Activated CD4-positive, alpha-beta T cell treated with anti-CD3 and anti-CD28 coated beads, Interleukin-2, amount 10 ng/mL, durations not matched to agents 7 days and 5 days (primary cell): ENCODE results near the gene BGN. TPM values are rescaled to one million over a fixed set of nuclear protein-coding genes. Genes with fewer than 3 reads are reported as not detected.

ENCODE experiments used
- CTCF ChIA-PET: fragments of 350-600 bp; sonication (Branson Sonifier 250); formaldehyde crosslinking; loops from one replicate; lab custom pipeline; 2021; ENCODE audit warnings: antibody characterized with exemption; lab: Charles Lee
- POLR2A ChIA-PET: fragments of 350-600 bp; sonication (Branson Sonifier 250); formaldehyde crosslinking; loops from one replicate; lab custom pipeline; 2021; ENCODE audit warnings: antibody characterized with exemption; lab: Charles Lee
- DNase-seq: peaks from one replicate; pipeline ENCODE4 v3.0.0-alpha.2; 2020
- H3K27ac Mint-ChIP-seq: one replicate; pipeline ENCODE4 v1.8.0; 2021; ENCODE audit warnings: mild to moderate bottlenecking, moderate library complexity, mixed read lengths
- H3K27me3 Mint-ChIP-seq: one replicate; pipeline ENCODE4 v1.8.0; 2021; ENCODE audit warnings: mixed read lengths
- H3K36me3 Mint-ChIP-seq: one replicate; pipeline ENCODE4 v1.8.0; 2021; ENCODE audit warnings: low read depth, mixed read lengths
- H3K4me1 Mint-ChIP-seq: one replicate; pipeline ENCODE4 v1.8.0; 2021; ENCODE audit warnings: mixed read lengths
- H3K4me3 Mint-ChIP-seq: one replicate; pipeline ENCODE4 v1.8.0; 2021; ENCODE audit warnings: mild to moderate bottlenecking, moderate library complexity, mixed read lengths
- H3K9me3 Mint-ChIP-seq: one replicate; pipeline ENCODE4 v1.8.0; 2021; ENCODE audit warnings: mixed read lengths
- total RNA-seq, 2 experiments: library from RNA; stranded (reverse); gene quantifications; one replicate each; pipeline ENCODE4 v1.2.3, GENCODE V29; 2021

The BGN gene
- total RNA-seq, 2 experiments from 2014 or later, result not detected

DNA sequence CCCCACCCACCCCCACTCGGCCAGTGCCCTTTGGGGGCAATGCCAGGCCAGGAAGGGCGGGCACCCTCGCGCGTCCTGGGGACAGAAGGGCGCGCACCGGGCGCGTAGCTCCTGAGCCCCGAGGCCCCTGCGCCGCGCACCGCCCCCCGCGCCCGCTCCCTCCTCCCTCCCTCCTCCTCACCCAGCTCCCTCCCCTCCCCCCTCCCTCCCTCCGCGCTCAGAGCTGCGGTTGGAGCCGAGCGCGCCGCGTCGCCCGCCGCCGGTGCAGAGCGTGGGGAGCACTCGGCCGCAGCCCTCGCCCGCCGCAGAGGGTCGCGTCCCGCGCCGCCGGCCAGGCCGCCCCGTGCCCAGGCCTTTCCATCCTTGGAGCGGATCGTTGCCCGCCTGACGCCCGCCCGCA is 22.6 kb downstream of the BGN start, which contains the start of gene ATP2B3:
Gene ATP2B3 (plus strand): TSS at position 220 of the 400 bp plus-strand sequence. CDS start 18,606 bp downstream, outside the sequence.
- Mint-ChIP-seq H3K36me3 (no peaks in the 10 kb centered on the region), H3K4me3 (no peak within 1 kb of the TSS), H3K4me1 (peaks cover 4% of the 10 kb centered on the region), H3K9me3 (no peaks in the 10 kb centered on the region), H3K27me3 (peaks cover 20% of the 10 kb centered on the region), H3K27ac (peak within 1 kb of the TSS; percentile 9)
- POLR2A ChIA-PET, result no interaction called here
- DNase-seq, result no peak
- CTCF ChIA-PET, result interaction anchor here (1.6 kb wide), 1 partner anchor 12 kb away, joined by 3 read pairs; no protein-coding TSS in a partner anchor

DNA sequence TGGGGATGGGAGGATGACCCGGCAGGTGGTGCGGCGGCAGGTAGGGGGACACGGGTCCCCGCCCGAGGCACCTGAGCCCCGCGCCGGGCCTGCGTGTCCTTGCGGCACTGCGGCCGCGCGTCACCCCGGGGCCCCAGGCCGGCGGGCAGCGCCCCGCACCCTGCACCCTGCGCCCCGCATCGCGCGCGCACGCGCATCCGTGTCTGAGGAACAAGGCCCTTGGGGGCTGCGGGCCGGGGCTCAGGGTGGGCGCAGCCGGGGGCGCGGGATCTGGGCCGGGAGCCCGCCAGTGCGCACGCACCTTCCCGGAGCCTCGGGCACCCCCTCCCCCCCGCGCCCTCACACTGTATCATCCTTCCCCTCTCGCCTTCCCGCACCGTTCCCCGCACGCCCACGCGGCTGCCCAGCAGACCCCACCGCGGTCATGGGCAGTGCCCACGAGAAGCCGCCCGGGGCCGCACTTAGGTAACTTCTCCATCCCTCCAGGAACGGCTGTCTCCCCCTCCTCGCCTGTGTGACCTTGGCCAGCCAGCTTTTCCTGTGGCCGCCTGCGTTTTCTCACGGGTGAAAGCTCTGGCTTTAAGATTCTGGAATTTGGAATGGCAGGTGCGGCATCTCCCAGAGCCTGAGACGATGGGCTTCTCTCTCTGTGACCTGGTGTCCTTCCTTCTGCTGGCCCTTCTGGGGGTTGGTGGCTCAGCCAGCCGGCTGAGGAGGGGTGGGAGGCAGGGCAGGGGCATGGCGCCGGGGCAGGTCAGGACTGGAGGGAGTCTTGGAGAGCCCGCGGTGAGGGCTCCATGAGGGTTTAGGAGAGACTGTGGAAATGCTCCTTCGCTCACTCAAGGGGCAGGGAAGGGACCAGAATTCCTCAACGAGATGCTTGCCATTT is 23.4 kb downstream of the BGN start:
- POLR2A ChIA-PET, result no interaction called here
- Mint-ChIP-seq H3K36me3 (no peaks in the 10 kb centered on the region), H3K27me3 (peaks cover 20% of the 10 kb centered on the region)

DNA sequence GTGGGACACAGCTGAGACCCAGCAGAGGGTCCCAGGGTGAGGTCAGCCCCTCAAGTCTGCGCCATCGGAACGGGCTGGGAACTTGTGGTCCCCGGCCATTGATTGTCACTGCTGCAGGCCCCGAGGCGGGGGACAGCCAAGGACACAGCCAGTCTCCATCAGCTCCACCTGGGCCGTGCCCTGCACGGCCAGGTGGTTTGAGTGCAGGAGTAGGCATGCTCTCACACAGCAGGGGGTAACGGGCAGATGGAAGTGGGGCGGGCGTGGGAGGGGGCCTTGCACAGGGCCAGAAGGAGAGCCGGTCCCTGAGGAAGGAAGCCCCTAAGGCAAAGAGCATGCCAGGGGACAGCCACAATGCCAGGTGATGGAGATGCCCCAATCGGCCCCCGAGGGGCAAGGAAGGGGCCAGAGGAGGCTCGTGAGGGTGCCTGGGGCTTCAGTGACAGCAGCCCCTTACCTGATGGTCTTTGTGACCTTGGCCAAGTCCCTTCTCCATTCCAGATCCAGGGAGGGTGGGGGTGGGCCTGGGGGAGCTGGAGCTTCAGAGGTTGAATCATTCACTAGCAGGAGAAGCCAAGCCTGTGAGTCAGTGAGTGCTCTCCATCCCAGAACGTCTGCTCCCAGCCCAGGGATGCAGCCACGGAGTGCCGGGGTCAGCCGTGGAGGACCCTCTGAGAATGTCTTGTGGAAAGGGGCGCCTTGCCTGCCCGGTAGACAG is 24.9 kb downstream of the BGN start:
- Mint-ChIP-seq H3K36me3 (no peaks in the 10 kb centered on the region), H3K9me3 (no peaks in the 10 kb centered on the region), H3K27me3 (peaks cover 20% of the 10 kb centered on the region), H3K27ac (no peak overlapping the region), H3K4me1 (peaks cover 4% of the 10 kb centered on the region), H3K4me3 (no peak overlapping the region)
- ChIA-PET POLR2A (no interaction called here), CTCF (no interaction called here)
- no peak for DNase-seq

More for the DNA sequence above, 23.4 kb downstream of the BGN start:
- DNase-seq, result no peak
- Mint-ChIP-seq H3K4me1 (peaks cover 4% of the 10 kb centered on the region), H3K27ac (peak overlapping the region; percentile 9), H3K4me3 (no peak overlapping the region), H3K9me3 (no peaks in the 10 kb centered on the region)
- CTCF ChIA-PET, result interaction anchor here (1.6 kb wide), 1 partner anchor 13 kb away, joined by 3 read pairs; no protein-coding TSS in a partner anchor

DNA sequence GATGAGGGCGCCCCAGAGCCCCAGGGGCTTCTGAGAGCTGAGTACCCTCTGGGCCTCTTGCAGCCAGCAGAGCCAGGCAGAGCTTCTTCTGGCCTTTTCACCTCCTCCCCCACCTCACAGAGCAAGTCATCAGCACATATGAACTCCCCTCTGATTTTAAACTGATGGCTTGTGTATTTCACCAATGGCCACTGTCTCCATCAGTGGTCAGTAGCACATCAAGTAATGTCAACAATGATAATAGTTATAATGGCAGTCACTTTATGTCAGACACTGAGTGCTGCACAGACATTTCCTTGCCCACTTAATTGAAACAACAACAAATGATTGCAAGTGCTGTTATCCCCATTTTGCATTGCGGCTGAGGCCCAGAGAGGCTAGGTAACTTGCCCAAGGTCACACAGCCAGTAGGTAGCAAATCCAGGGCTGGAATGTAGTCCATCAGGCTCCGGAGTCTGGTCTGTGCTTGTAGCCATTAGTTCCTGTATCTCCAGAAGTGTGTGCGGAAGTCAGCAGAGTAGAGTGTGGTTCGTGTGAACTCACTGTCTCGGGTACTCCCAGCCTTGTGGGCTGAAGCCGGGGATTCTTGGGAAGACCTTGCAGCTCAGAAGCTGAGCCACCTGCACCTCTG is 25.6 kb downstream of the BGN start:
- peaks cover 20% of the 10 kb centered on the region for H3K27me3 Mint-ChIP-seq
- no peak overlapping the region for H3K4me3 Mint-ChIP-seq
- POLR2A ChIA-PET, result no interaction called here
- no peaks in the 10 kb centered on the region for H3K9me3 Mint-ChIP-seq
- DNase-seq, result no peak
- no peak overlapping the region for H3K27ac Mint-ChIP-seq
- no peaks in the 10 kb centered on the region for H3K36me3 Mint-ChIP-seq
- CTCF ChIA-PET, result interaction anchor here (1.6 kb wide), 1 partner anchor 148 kb away, joined by 3 read pairs; no protein-coding TSS in a partner anchor
- peaks cover 4% of the 10 kb centered on the region for H3K4me1 Mint-ChIP-seq

DNA sequence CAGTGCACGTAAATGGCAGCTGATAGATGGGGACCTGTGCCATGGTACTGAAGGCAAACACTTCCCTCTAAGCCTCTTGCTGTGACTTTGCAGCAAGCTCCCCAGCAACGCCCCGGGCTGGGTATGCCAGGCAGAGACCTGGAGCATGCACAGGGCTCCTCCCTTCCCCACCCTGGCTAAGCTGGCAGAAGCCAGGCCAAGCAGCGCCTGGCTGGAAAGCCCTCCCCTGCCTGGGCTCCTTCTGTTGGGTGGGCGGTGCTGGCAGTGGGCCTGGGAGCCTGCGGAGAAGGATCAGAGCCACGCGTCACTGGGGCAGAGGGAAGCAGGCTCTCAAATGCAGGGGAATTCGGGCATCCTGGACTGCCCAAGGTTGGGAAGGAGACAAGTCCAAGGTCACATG is 26.3 kb downstream of the BGN start:
- Mint-ChIP-seq H3K36me3 (no peaks in the 10 kb centered on the region), H3K27me3 (peaks cover 16% of the 10 kb centered on the region), H3K9me3 (no peaks in the 10 kb centered on the region), H3K4me3 (no peak overlapping the region), H3K27ac (no peak overlapping the region), H3K4me1 (peaks cover 3% of the 10 kb centered on the region)
- POLR2A ChIA-PET, result no interaction called here
- CTCF ChIA-PET, result interaction anchor here (1.6 kb wide), 1 partner anchor 147 kb away, joined by 3 read pairs; no protein-coding TSS in a partner anchor
- no peak for DNase-seq

DNA sequence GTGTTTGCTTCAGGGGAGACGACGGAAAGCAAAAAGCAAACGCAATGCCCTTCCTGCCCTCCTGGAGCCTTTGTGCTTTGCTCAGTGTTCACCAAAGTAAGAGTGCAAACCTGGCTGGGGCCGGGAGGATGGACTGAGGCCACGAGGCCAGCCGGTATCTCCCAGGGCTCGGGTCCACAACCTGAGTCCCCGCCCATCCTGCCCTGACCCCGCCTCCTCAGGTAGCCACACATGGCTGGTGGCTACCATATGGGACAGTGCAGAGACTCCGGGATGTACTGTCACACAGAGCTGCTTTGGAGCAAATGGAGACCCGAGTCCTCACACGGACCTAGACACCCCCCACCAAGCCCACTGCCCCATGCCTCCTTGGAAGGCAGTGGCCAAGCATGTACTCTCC is 27.5 kb downstream of the BGN start:
- CTCF ChIA-PET, result no interaction called here
- peaks cover 10% of the 10 kb centered on the region for H3K27me3 Mint-ChIP-seq
- DNase-seq, result no peak

DNA sequence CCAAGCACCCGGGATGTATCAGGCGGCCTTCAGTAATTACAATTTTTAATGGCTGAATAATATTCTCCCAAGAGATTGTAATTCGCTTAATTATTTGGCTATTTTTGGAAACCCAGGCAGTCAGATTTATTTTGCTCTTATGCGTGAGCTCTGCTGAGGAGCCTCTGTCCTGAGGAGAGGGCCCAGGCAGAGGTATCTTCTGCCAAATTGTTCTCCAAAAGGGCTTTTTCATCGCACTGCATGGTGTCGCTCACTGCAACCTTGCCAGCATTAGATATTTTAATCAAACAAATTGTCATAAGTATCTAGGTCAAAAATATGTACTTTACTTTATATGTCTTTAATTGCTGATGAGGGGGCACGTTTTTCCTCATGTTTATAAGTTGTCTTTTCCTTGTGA is 28.5 kb downstream of the BGN start:
- CTCF ChIA-PET, result interaction anchor here (1.2 kb wide), 1 partner anchor 16 kb away, joined by 3 read pairs; no protein-coding TSS in a partner anchor
- H3K9me3 Mint-ChIP-seq, result no peaks in the 10 kb centered on the region
- H3K27me3 Mint-ChIP-seq, result peaks cover 8% of the 10 kb centered on the region

More for the DNA sequence above, 27.5 kb downstream of the BGN start:
- no peaks in the 10 kb centered on the region for H3K9me3 Mint-ChIP-seq
- no peaks in the 10 kb centered on the region for H3K36me3 Mint-ChIP-seq
- H3K4me1 Mint-ChIP-seq, result peaks cover 2% of the 10 kb centered on the region
- H3K27ac Mint-ChIP-seq, result no peak overlapping the region
- H3K4me3 Mint-ChIP-seq, result no peak overlapping the region
- POLR2A ChIA-PET, result no interaction called here

DNA sequence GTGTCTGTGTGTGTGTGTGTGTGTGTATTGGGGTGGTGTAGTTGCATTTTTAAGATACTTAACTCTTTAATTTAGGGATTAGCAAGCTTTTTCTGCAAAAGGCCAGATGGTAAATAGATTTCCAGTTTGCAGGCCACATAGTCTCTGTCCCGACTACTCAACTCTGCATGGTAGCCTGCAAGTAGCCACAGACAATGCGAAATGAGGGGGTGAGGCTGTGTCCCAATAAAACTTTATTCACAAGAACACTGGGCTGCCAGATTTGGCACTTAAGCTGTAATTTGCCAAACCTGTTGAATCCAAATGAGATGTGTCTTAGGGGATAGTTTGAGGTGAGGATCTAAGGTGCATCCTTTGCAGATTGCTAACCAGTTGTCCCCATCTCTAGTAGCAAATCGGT is 29.5 kb downstream of the BGN start:
- H3K27ac Mint-ChIP-seq, result no peak overlapping the region
- peaks cover 2% of the 10 kb centered on the region for H3K4me1 Mint-ChIP-seq
- no peaks in the 10 kb centered on the region for H3K9me3 Mint-ChIP-seq
- no peaks in the 10 kb centered on the region for H3K36me3 Mint-ChIP-seq
- CTCF ChIA-PET, result interaction anchor here (0.9 to 1.2 kb wide), 2 partner anchors 15 to 17 kb away, joined by 3 read pairs; no protein-coding TSS in a partner anchor
- H3K27me3 Mint-ChIP-seq, result peaks cover under 1% of the 10 kb centered on the region
- no peak for DNase-seq
- H3K4me3 Mint-ChIP-seq, result no peak overlapping the region
- POLR2A ChIA-PET, result no interaction called here

More for the DNA sequence above, 28.5 kb downstream of the BGN start:
- peaks cover 2% of the 10 kb centered on the region for H3K4me1 Mint-ChIP-seq
- DNase-seq, result no peak
- no peak overlapping the region for H3K4me3 Mint-ChIP-seq
- no peaks in the 10 kb centered on the region for H3K36me3 Mint-ChIP-seq
- POLR2A ChIA-PET, result no interaction called here
- no peak overlapping the region for H3K27ac Mint-ChIP-seq

DNA sequence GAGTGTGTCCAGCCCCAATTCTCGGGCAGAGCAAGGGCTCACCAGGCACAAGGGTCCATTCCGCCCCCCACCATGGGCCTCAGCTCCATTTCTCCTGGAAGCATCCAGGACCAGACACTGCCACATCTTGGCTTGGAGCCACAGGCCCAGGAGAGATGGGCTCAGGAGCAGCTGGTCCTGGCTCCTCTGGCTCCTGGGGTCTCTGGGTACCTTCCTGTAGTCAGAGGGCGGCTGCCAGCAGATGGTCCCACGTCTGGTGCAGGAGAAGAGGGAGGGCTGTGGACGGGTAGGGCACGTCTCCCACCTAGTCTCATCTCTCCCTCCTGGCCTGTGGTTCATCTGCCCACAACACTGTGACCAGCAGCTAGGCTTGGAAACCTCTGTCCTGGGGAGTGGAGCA is 30.7 kb downstream of the BGN start:
- DNase-seq, result no peak
- Mint-ChIP-seq H3K4me3 (no peak overlapping the region), H3K9me3 (no peaks in the 10 kb centered on the region), H3K36me3 (no peaks in the 10 kb centered on the region), H3K27me3 (no peaks in the 10 kb centered on the region), H3K27ac (no peak overlapping the region), H3K4me1 (no peaks in the 10 kb centered on the region)
- POLR2A ChIA-PET, result no interaction called here
- CTCF ChIA-PET, result interaction anchor here (2.5 kb wide), 1 partner anchor 14 kb away, joined by 7 read pairs; no protein-coding TSS in a partner anchor

DNA sequence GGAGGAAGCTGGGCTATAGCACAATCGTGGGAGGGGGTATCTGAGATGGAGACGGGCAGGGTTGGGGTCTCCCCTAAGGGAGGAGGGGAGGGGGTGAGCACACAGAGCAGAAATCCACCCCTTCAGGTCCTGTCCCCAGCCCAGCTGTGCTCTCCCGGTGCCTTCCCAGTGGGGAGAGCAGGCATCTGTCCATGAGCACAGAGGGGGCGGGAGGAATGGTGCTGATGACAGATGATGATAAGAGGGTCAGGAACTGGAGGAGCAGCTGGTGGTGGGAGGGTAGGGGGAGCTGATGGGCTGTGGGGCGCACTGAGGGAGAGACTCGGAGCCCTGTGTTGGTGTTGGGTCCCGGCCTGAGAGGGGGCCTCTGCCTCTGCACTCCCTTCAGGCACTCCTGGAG is 31.3 kb downstream of the BGN start:
- ChIA-PET POLR2A (no interaction called here), CTCF (interaction anchor here (2.5 kb wide), 1 partner anchor 13 kb away, joined by 7 read pairs; no protein-coding TSS in a partner anchor)
- Mint-ChIP-seq H3K27ac (no peak overlapping the region), H3K4me3 (no peak overlapping the region), H3K4me1 (no peaks in the 10 kb centered on the region), H3K36me3 (no peaks in the 10 kb centered on the region), H3K27me3 (no peaks in the 10 kb centered on the region), H3K9me3 (no peaks in the 10 kb centered on the region)
- no peak for DNase-seq

DNA sequence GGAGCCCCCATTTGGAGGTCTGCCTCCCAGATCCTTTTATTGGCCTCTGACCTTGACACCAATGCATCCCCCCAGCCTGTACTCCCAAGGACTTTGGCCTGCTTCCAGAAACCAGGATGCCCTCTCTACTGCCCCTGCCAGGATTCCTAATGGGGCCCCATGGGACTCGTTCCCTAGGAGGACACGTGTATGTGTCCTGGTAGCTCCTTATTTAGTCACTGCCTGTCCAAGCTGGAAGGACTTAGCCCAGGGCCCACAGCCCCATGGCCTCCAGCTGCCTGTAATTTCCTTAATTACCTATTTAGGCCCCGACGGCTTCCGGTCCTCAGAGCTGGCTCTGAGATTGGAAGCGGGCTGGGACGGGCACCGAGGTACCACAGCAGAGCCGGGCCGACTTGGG is 32.0 kb downstream of the BGN start:
- Mint-ChIP-seq H3K9me3 (no peaks in the 10 kb centered on the region), H3K27me3 (no peaks in the 10 kb centered on the region), H3K36me3 (no peaks in the 10 kb centered on the region), H3K27ac (no peak overlapping the region), H3K4me3 (no peak overlapping the region), H3K4me1 (no peaks in the 10 kb centered on the region)
- CTCF ChIA-PET, result interaction anchor here (1.5 to 2.5 kb wide), 2 partner anchors 12 to 18 kb away, joined by 3 to 7 read pairs; no protein-coding TSS in a partner anchor
- DNase-seq, result no peak
- POLR2A ChIA-PET, result no interaction called here

DNA sequence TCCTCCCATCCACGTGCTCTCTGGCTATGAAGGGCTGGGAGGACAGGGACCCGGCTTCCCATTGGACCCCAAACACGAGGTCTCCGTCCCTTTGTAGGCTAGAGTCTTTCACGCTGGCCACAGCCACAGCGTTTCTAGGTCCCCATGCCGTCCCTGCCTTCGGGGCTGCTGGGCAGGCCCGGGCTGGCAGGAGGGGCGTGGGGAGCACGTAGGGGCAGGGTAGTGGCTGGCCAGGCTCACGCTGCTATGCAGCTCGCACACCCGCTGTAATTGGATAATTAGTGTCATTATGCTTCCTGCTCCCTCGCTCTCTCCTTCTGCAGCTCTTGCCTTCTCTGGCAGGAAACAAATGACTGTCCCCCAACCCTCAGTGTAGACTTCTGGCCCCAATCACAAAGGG is 32.4 kb downstream of the BGN start:
- Mint-ChIP-seq H3K9me3 (no peaks in the 10 kb centered on the region), H3K27ac (no peak overlapping the region), H3K27me3 (no peaks in the 10 kb centered on the region), H3K36me3 (no peaks in the 10 kb centered on the region), H3K4me3 (no peak overlapping the region), H3K4me1 (no peaks in the 10 kb centered on the region)
- ChIA-PET POLR2A (no interaction called here), CTCF (interaction anchor here (1.5 to 1.6 kb wide), 2 partner anchors 12 to 19 kb away, joined by 3 to 5 read pairs; no protein-coding TSS in a partner anchor)
- DNase-seq, result no peak
